ENCODE results near the gene CSTB.

Gene CSTB

GRCh38 chr21:43737158-43737950 lies 38.8 kb downstream of the CSTB start:
- peak overlapping the region; percentile 96 for H3K27ac Mint-ChIP-seq
- H3K4me1 Mint-ChIP-seq = peaks cover 41% of the 10 kb centered on the region
- H3K9me3 Mint-ChIP-seq = no peaks in the 10 kb centered on the region
- peaks cover 3% of the 10 kb centered on the region for H3K27me3 Mint-ChIP-seq (ENCODE audit: low read depth, poor library complexity)
- peaks cover 5% of the 10 kb centered on the region for H3K36me3 Mint-ChIP-seq (ENCODE audit: low read depth)
- no peak overlapping the region for H3K4me3 Mint-ChIP-seq
- no peak for DNase-seq
- no peak for TF ChIP-seq CTCF (IDR thresholded peaks at IDR 0.05)

GRCh38 chr21:43736224-43736883 lies 39.8 kb downstream of the CSTB start:
- no peak for DNase-seq
- TF ChIP-seq CTCF (IDR thresholded peaks at IDR 0.05) = no peak
- Mint-ChIP-seq H3K9me3 (no peaks in the 10 kb centered on the region), H3K27me3 (ENCODE audit: low read depth, poor library complexity) (peaks cover 3% of the 10 kb centered on the region), H3K36me3 (ENCODE audit: low read depth) (peaks cover 7% of the 10 kb centered on the region), H3K4me1 (peaks cover 44% of the 10 kb centered on the region), H3K4me3 (no peak overlapping the region), H3K27ac (peak overlapping the region; percentile 57)

GRCh38 chr21:43735236-43736091 lies 40.6 kb downstream of the CSTB start:
- TF ChIP-seq CTCF (IDR thresholded peaks at IDR 0.05) = no peak
- peaks cover 11% of the 10 kb centered on the region for H3K36me3 Mint-ChIP-seq (ENCODE audit: low read depth)
- no peaks in the 10 kb centered on the region for H3K27me3 Mint-ChIP-seq (ENCODE audit: low read depth, poor library complexity)
- H3K9me3 Mint-ChIP-seq = no peaks in the 10 kb centered on the region
- peaks cover 43% of the 10 kb centered on the region for H3K4me1 Mint-ChIP-seq
- peak overlapping the region; percentile 57 for H3K27ac Mint-ChIP-seq
- H3K4me3 Mint-ChIP-seq = no peak overlapping the region
- DNase-seq = no peak

GRCh38 chr21:43734928-43735229 lies 41.2 kb downstream of the CSTB start:
- Mint-ChIP-seq H3K4me1 (peaks cover 37% of the 10 kb centered on the region), H3K9me3 (no peaks in the 10 kb centered on the region), H3K27ac (peak overlapping the region; percentile 51), H3K27me3 (ENCODE audit: low read depth, poor library complexity) (no peaks in the 10 kb centered on the region), H3K36me3 (ENCODE audit: low read depth) (peaks cover 11% of the 10 kb centered on the region), H3K4me3 (no peak overlapping the region)
- no peak for TF ChIP-seq CTCF (IDR thresholded peaks at IDR 0.05)
- no peak for DNase-seq

GRCh38 chr21:43734131-43734927 lies 41.8 kb downstream of the CSTB start:
- TF ChIP-seq CTCF (IDR thresholded peaks at IDR 0.05) = no peak
- Mint-ChIP-seq H3K9me3 (no peaks in the 10 kb centered on the region), H3K36me3 (ENCODE audit: low read depth) (peaks cover 11% of the 10 kb centered on the region), H3K27ac (peak overlapping the region; percentile 51), H3K27me3 (ENCODE audit: low read depth, poor library complexity) (no peaks in the 10 kb centered on the region), H3K4me3 (no peak overlapping the region), H3K4me1 (peaks cover 37% of the 10 kb centered on the region)
- no peak for DNase-seq
